Left hindlimb (tissue), 1 donor: ENCODE measurements around the gene STIL.
A peak's percentile ranks its signal among the peaks of the same experiment; 100 is the strongest.

Experiments
- DNase-seq: peaks from one replicate; pipeline ENCODE4 v3.0.0-alpha.2; 2018

STIL gene

GRCh38 chr1:47232187-47232874, 81.6 kb downstream of the STIL start, which contains the start of gene TAL1:
TAL1 (minus strand) TSS chr1:47232225; CDS start chr1:47225888, 6,337 bp downstream.
- DNase-seq, result no peak

DNA sequence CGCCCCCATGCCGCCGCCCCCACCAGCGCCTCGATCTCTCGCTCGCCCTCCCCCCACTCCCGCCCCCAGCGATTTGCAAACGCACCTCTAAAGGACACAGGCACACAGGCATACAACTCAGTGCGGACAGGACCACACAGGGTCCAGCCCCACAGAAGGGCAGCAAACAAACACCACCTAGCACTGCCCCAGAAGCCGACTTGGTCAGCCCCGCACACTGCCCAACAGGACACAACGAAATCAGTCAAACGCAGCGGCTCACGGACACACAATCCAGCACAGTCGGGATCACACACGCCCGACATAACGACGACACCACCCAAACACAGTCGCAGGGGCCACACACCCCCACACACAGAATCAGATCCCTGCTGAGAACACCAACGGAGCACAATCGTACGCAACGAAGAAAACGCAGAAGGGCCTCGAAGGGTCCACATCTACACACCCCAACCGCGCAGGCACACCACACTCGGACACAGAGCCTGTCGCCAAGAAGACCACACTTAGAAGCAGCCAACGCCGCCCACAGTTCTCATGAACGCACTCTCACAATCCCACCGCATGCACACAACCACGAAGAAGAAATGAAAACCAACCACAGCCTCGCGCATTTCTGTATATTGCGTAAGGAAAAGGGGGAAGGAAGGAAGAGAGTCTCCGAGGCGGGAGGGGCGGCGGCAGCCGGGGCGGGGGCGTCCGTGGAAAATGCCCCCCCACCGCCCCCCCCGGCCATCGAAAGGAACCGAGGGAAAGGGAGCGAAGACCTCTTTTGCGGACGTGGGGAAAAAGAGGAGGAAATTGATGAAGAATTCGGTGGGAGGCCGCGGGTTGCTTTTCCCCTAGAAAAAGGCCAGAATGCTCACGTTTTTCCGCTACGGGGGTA, 82.4 kb downstream of the STIL start:
- peak; percentile 73 for DNase-seq

DNA sequence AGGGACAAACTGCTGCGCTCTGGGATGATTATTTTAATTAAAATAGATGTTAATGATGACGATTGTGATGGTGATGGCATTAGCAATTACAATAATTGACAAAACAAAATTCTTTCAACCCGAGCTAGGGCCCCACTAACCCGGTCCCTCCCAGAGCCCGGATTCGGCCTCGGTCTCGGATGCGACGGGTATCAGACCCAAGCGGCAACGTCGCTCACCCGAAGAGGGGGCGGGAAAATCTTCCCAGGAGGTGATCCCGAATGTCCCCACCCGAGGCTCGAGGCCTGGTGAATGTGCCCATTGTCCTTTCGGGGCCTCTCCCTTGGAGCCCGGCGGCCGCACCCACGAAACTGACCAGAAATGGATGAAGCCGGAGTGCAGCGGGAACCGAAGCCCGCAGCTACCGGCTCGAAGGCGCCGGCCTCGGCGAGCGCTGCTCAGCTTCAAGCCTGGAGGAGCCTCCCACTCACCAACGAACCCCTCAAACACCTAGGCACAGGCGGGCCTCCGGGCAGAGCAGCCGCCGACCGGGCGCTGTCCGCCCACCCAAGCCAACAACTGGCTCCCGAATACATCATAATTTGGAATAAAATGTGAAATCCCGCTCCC, 83.2 kb downstream of the STIL start:
- peak; percentile 50 for DNase-seq

DNA sequence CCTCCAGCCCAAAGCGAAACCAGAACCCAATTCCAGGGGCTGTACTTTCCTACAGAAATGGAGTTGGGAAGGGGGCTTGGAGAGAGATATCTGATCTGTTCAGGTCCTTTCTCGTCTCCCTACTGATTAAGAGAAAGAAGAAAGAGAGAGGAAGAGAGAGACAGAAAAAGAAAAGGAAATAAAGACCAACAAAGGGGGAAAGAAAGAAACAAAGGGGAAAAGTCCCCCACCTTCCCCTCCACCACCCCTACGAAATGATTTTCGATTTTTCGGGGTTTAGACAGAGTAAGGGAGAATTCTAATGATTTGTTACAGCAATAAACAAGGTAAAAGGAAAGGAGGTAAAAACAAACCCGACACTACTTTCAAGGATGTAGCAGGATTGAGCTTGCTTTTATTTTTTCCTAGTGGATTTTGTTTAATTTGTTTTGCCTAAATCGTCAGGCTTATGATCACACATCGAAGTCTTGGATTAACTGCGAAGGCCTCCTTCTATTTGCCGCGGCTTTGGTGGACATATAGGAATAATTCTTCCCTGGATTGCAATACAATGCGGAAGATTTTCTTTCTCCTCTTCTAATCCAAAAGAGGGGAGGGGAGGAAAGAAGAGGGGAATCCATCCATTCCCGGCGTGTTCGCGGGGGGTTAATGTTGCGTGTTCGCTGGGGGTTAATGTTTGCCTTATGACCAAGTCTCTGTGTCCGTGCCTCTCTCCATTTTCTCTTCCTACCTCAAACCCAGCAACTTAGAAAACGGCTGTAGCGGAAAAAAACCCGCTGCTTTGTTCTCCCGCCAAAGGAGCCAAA, 83.9 kb downstream of the STIL start:
- DNase-seq, result no peak

GRCh38 chr1:47229031-47229885, 84.7 kb downstream of the STIL start:
- no peak for DNase-seq

- DNase-seq, result no peak
Measured at GRCh38 chr1:47228644-47229030, 85.3 kb downstream of the STIL start.

- DNase-seq, result no peak
Measured at GRCh38 chr1:47227341-47228232, 86.4 kb downstream of the STIL start.

DNA sequence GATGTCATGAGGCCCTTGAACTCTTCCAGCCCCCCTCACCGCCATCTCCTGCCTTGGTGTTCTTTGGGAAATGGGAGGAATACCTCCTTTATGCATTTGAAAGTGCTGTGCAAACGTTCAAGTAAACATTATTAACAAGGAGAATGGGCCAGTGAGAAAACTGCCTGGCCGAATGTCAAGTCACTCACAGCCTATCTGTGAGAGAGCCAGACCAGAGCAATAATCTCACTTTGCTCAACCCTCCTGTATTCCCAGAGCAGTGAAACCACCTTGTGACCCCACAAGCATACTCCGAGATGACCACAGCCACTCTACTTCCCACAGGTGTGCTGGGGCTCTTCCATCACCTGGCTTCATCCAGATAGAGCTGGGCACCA, 87.1 kb downstream of the STIL start:
- no peak for DNase-seq

- no peak for DNase-seq
Measured at GRCh38 chr1:47226121-47226838, 87.7 kb downstream of the STIL start.

DNA sequence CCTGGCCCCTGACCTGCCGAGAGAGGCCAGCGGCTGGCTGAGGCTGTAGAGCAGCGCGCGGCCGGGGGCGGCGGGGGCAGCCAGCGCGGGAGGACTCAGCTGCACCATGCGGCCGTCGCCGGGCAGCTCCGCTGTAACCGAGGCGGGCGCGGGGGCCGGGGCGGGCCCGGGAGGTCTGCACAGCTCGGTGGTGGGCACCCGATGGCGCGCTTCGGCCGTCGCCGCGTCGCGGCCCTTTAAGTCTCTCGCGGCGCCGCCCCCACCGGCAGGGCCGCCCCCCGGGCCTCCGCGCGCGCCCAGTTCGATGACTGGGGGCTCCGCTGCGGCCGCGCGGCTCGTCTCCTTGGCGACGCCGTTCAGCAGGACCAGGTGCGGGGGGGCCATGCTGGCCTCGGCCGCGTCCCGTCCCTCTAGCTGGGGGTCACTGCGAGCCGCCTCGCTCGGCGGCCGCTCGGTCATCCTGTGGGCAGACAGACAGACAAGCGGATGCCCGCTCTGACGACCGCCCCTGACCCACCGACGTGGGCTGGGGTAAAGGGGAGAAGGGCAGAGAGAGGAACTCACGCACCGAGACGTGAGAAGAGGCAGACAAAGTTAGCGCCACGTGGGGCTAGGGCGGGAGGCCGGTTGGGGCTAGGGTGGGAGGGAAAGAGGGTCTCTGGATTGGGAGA, 88.4 kb downstream of the STIL start:
- DNase-seq, result no peak

DNA sequence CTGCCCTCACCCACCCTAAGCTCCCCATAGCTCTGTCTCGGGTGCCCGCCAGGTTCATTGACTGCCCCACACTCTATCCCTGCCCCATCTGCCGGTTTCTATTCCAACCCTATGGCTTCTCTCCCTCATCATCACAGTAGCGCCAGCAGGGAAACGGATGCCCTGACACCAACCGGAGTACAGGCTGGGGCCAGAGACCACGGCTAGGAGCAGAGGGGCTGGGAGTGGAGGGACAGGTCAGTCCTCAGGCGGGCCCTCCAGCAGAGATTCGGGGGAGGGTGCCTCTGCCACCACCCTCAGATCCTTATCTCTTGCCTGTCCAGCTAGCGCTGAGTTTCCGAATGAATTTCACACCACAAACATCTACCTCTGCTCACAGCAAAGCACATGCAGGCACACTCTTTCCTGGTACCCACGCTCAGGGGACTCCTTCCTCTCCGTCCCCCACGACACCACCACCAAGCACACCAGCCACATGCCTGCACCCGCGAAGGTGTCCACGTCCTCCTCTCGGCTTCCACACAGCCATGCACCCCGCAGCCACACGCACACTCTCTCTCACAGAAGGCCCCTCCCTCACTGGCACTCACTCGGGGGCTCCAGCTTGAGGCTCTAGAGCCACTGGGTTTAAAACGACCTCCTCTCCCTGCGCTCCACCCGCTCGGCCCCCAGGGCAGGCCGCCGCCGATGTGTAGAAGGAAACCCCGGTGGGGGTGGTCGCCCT, 89.1 kb downstream of the STIL start:
- no peak for DNase-seq

DNA sequence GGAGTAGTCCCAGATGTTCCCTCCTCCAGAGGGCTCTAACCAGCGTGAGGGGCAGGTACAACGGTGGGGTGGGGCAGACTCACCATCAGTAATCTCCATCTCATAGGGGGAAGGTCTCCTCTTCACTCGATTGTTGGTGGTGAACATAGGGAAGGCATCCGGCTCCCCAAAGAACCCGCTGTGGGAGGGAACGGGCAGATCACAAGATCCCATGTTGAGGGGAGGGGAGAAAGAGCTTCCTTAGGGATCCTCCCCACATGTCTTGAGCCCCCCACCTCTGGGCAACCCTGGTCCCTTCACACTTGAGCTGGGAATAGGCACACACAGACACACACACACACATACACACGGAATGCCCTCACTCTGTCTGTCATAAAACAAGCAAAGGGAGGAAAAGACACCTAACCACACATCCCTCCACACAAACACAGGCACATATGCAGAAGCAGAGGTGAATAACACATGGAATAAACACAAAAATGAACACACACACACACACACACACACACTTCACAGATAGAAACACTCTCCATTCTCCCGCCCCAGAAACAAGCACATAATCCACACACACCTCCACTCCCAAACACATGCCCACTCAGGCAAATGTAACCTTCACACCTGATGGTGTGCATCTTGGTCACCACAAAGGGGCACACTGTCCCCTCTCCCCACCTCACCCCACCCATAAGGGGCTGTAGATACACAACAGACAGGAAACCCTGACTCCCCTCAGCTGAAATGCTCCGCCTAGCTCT, 89.8 kb downstream of the STIL start:
- DNase-seq, result no peak

DNA sequence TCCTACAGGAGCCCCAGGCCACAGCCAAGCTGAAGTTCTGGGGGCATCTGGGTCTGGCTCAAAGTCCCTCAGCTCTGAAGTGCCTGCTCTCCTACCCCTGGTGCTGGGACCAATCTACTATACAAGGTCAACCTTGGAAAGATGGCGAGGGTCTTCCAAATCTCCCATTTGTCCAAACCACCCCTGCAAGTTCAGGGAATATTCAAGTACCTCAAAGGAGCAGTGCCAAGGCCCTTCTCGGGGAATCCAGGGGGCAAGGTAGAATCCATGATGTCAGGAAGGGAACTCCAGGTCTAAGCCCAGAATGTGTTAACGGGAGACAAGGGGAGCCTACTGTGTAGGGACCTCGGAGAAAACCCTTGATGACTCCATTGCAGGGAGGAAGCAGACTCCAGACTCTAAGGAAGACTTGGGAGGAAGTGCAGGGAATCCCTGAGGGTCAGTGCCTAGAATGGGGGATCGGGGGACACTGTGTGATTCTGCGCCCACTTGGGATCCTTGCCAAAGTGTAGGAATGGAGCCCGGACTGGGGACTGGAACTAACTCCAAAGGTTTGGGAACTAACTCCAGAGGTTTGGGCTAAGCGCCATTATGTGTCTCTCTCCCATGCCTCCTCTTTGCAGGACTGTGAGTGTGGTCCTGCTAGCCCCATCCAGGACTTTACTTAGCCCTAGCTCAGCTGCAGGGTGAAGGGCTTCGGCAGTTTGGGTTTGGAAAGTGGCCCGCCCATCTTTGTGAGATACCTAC, 90.6 kb downstream of the STIL start:
- no peak for DNase-seq

- DNase-seq, result no peak
Measured at GRCh38 chr1:47222476-47222875, 91.5 kb downstream of the STIL start.

DNA sequence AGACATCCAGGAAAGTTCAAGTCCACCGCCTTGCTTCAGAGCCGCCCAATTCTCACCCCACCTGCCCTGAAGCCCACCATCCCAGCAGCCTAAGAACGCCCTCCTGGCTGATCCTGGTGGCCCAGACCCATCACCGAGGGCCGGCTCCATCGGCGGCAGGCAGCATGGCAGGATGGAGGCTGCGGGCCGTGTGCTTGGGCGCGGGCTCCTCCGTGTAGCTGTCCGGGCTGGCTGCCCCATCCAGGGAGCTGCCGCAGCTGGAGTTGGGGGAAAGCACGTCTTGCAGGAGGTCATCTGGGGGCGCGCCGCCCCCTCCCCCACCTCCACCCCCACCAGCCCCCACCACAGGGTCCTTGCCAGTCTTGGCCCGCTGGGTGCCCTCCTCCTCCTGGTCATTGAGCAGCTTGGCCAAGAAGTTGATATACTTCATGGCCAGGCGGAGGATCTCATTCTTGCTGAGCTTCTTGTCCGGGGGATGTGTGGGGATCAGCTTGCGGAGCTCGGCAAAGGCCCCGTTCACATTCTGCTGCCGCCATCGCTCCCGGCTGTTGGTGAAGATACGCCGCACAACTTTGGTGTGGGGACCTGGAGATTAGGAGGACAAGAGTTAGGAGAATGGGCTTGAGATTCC, 94.2 kb downstream of the STIL start:
- DNase-seq, result no peak

DNA sequence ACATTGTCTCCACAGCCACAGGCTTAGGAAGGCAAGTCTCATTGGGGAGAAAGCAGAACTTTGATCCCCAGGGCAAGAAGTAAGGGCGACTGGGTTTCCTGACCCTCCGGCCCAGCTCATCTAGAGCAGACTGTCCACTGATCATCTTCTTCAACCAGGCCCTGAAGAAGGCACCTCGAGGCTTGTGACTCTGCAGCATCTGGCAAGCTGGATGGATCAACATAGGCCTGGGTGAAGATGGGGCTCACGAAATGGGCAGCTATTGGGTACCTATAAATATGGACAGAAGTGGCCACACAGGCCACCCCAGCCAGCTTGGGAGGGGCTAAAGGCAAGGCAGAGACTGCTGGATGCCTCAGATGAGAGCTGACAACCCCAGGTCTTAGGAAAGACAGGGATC, 94.9 kb downstream of the STIL start:
- no peak for DNase-seq
